Testis (tissue), 2 donors: Measurements from ENCODE around the gene PPARGC1A.

Experiments
- CTCF ChIP-seq, 3 experiments: fragments of 450-650 bp in 2 of 3; fragments of 200-600 bp in 1 of 3; sonication (generic) in 1 of 3; IDR thresholded peaks; one replicate each; pipeline ENCODE4 v1.5.1; 2016 to 2019; ENCODE audit warnings: antibody characterized with exemption in 3 of 3, mild to moderate bottlenecking in 2 of 3, moderate library complexity in 1 of 3
- POLR2A ChIP-seq: fragments of 450-650 bp; IDR thresholded peaks from one replicate; pipeline ENCODE4 v1.6.1; 2017; ENCODE audit warnings: antibody characterized with exemption, mild to moderate bottlenecking, moderate library complexity

DNA sequence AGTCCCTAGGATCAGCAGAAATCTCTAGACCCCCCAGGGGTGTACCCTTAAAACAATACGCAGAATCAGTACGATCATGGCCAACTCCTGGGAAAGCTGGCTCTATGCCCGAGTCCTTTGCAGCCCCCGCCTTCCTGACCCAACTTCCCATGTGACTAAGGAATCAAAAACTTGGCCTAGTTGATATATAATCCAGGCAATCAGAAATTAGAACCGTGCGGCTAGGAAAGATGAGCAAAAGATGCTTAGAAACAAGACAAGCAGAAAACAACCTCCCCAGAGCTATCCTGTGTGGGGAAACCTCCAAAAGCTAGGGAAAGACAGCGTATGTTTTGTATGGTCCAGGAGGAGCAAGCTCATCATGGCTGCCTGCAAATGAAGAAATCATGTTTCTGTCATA is 110.0 kb downstream of the PPARGC1A start:
- TF ChIP-seq CTCF (IDR thresholded peaks at IDR 0.05) (no peak), POLR2A (no peak)
